GM06990 (cell line): Measurements from ENCODE around the gene MKX.
A peak's percentile ranks its signal among the peaks of the same experiment; 100 is the strongest.

ENCODE experiments used
- DNase-seq: peaks from one replicate; pipeline ENCODE4 v3.0.0-alpha.2; 2011; ENCODE audit not compliant: insufficient read length; ENCODE audit errors: extremely low read depth
- H3K27me3 ChIP-seq: replicated peaks from 2 replicates; pipeline ENCODE4 v1.6.0; 2011; ENCODE audit warnings: low read length; ENCODE audit not compliant: control insufficient read depth, insufficient read depth
- H3K36me3 ChIP-seq: 2 replicates; pipeline ENCODE4 v1.5.1; 2011; ENCODE audit warnings: low read length; ENCODE audit not compliant: control insufficient read depth, insufficient read depth
- H3K4me3 ChIP-seq: replicated peaks from 2 replicates; pipeline ENCODE4 v1.5.1; 2011; ENCODE audit warnings: low read depth, mild to moderate bottlenecking, control low read depth, low read length
- CTCF ChIP-seq: IDR thresholded peaks from 2 replicates; pipeline ENCODE4 v1.5.1; 2011; ENCODE audit warnings: low read length, control low read depth, mild to moderate bottlenecking, inconsistent platforms; ENCODE audit not compliant: insufficient read depth, poor library complexity, severe bottlenecking

Gene MKX

GRCh38 chr10:27759483-27760272, 14.1 kb upstream of the MKX start:
- TF ChIP-seq CTCF, result no peak
- no peaks in the 10 kb centered on the region for H3K36me3 ChIP-seq

GRCh38 chr10:27752673-27753237, 7.1 kb upstream of the MKX start:
- Histone ChIP-seq H3K4me3 (no peak overlapping the region), H3K27me3 (no peaks in the 10 kb centered on the region; the same call in 1 of the 2 replicates), H3K36me3 (no peaks in the 10 kb centered on the region)
- no peak for TF ChIP-seq CTCF
- no peak for DNase-seq

More at GRCh38 chr10:27759483-27760272, 14.1 kb upstream of the MKX start:
- no peaks in the 10 kb centered on the region for H3K27me3 ChIP-seq
- H3K4me3 ChIP-seq, result no peak overlapping the region
- DNase-seq, result no peak

GRCh38 chr10:27748601-27749000, 3.0 kb upstream of the MKX start:
- Histone ChIP-seq H3K36me3 (no peaks in the 10 kb centered on the region), H3K4me3 (no peak overlapping the region), H3K27me3 (no peaks in the 10 kb centered on the region; the same call in none of the 2 replicates)
- TF ChIP-seq CTCF, result no peak
- no peak for DNase-seq

- no peak for TF ChIP-seq CTCF
- no peak for DNase-seq
- no peaks in the 10 kb centered on the region; the same call in none of the 2 replicates for H3K27me3 ChIP-seq
- H3K4me3 ChIP-seq, result no peak overlapping the region
- H3K36me3 ChIP-seq, result no peaks in the 10 kb centered on the region
Measured at GRCh38 chr10:27747096-27747451, 1.5 kb upstream of the MKX start.

- no peak for TF ChIP-seq CTCF
- no peaks in the 10 kb centered on the region; the same call in none of the 2 replicates for H3K27me3 ChIP-seq
- DNase-seq, result peak; percentile 1
- no peak overlapping the region for H3K4me3 ChIP-seq
- no peaks in the 10 kb centered on the region for H3K36me3 ChIP-seq
Measured at GRCh38 chr10:27746397-27747095, 927 bp upstream of the MKX start.
